ENCODE measurements around the gene PPP6R3. TPM values are rescaled to one million over a fixed set of nuclear protein-coding genes. Genes with fewer than 3 reads are reported as not detected.

PPP6R3 gene
- polyA plus RNA-seq, 1 experiment: 58.5 TPM

- DNase-seq (ENCODE audit: low read depth, low spot score): no peak
- ChIA-PET CTCF (no interaction called here), POLR2A (no interaction called here)
- H3K27ac ChIP-seq (ENCODE audit: low read depth, low read length): no peak overlapping the region
- H3K9me3 ChIP-seq (ENCODE audit: control insufficient read depth, insufficient read depth, low read length): no peaks in the 10 kb centered on the region
- H3K4me3 ChIP-seq (ENCODE audit: low read depth, low read length): no peak overlapping the region
- H3K27me3 ChIP-seq (ENCODE audit: control insufficient read depth, insufficient read depth, low read length): no peaks in the 10 kb centered on the region
- no peak for TF ChIP-seq CTCF (IDR thresholded peaks at IDR 0.05; ENCODE audit: low read depth, low read length)
Measured at GRCh38 chr11:68501813-68502212, 41.3 kb downstream of the PPP6R3 start.

GRCh38 chr11:68503251-68503687 lies 42.7 kb downstream of the PPP6R3 start:
- CTCF ChIA-PET: no interaction called here

GRCh38 chr11:68503792-68504191 lies 43.2 kb downstream of the PPP6R3 start:
- TF ChIP-seq CTCF (IDR thresholded peaks at IDR 0.05; ENCODE audit: low read depth, low read length): no peak
- Histone ChIP-seq H3K27ac (ENCODE audit: low read depth, low read length) (no peak overlapping the region), H3K27me3 (ENCODE audit: control insufficient read depth, insufficient read depth, low read length) (no peaks in the 10 kb centered on the region), H3K9me3 (ENCODE audit: control insufficient read depth, insufficient read depth, low read length) (no peaks in the 10 kb centered on the region), H3K4me3 (ENCODE audit: low read depth, low read length) (no peak overlapping the region)
- DNase-seq (ENCODE audit: low read depth, low spot score): no peak
- ChIA-PET POLR2A (no interaction called here), CTCF (no interaction called here)

More at GRCh38 chr11:68503251-68503687, 42.7 kb downstream of the PPP6R3 start:
- no peak for DNase-seq (ENCODE audit: low read depth, low spot score)
- no peaks in the 10 kb centered on the region for H3K27me3 ChIP-seq (ENCODE audit: control insufficient read depth, insufficient read depth, low read length)
- no peak overlapping the region for H3K27ac ChIP-seq (ENCODE audit: low read depth, low read length)
- TF ChIP-seq CTCF (IDR thresholded peaks at IDR 0.05; ENCODE audit: low read depth, low read length): no peak
- POLR2A ChIA-PET: no interaction called here
- no peaks in the 10 kb centered on the region for H3K9me3 ChIP-seq (ENCODE audit: control insufficient read depth, insufficient read depth, low read length)
- no peak overlapping the region for H3K4me3 ChIP-seq (ENCODE audit: low read depth, low read length)

- Histone ChIP-seq H3K27ac (ENCODE audit: low read depth, low read length) (no peak overlapping the region), H3K9me3 (ENCODE audit: control insufficient read depth, insufficient read depth, low read length) (no peaks in the 10 kb centered on the region), H3K4me3 (ENCODE audit: low read depth, low read length) (no peak overlapping the region), H3K27me3 (ENCODE audit: control insufficient read depth, insufficient read depth, low read length) (no peaks in the 10 kb centered on the region)
- no peak for TF ChIP-seq CTCF (IDR thresholded peaks at IDR 0.05; ENCODE audit: low read depth, low read length)
- no peak for DNase-seq (ENCODE audit: low read depth, low spot score)
- CTCF ChIA-PET: no interaction called here
- POLR2A ChIA-PET: no interaction called here
Measured at GRCh38 chr11:68504432-68505066, 44.0 kb downstream of the PPP6R3 start.

- ChIA-PET CTCF (interaction anchor here (1.2 kb wide), 1 partner anchor 25 kb away, joined by 3 read pairs; no protein-coding TSS in a partner anchor), POLR2A (interaction anchor here (0.7 kb wide), 1 partner anchor 61 kb away, joined by 7 read pairs; no protein-coding TSS in a partner anchor)
- Histone ChIP-seq H3K27me3 (ENCODE audit: control insufficient read depth, insufficient read depth, low read length) (no peaks in the 10 kb centered on the region), H3K9me3 (ENCODE audit: control insufficient read depth, insufficient read depth, low read length) (no peaks in the 10 kb centered on the region), H3K4me3 (ENCODE audit: low read depth, low read length) (no peak overlapping the region), H3K27ac (ENCODE audit: low read depth, low read length) (peak overlapping the region; percentile 63)
- TF ChIP-seq CTCF (IDR thresholded peaks at IDR 0.05; ENCODE audit: low read depth, low read length): no peak
- DNase-seq (ENCODE audit: low read depth, low spot score): no peak
Measured at GRCh38 chr11:68505596-68505995, 45.0 kb downstream of the PPP6R3 start.

Measured in AG04450 (cell line).